GM21447 (cell line): Measurements from ENCODE around the gene FKBP14.
"Not testable (repeated sequence)": the region's sequence is repeated elsewhere in the genome, so short reads cannot be mapped to it uniquely, and the experiment has no call there.

ENCODE experiments used
- ATAC-seq: cut with Tn5 transposase; IDR thresholded peaks from one replicate; pipeline ENCODE4 v1.9.1; 2021; ENCODE audit not compliant: unreplicated experiment

FKBP14 gene

DNA sequence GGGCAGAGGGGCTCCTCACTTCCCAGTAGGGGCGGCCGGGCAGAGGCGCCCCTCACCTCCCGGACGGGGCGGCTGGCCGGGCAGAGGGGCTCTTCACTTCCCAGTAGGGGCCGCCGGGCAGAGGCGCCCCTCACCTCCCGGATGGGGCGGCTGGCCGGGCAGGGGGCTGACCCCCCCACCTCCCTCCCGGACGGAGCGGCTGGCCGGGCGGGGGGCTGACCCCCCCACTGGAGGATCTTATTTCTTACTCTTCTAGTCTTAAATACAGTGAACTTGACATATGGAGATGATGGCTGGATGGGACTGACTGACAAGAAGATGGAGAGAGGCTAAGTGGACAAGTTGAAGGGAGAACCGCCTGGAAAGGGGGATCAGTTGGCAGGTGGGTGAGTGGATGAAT, 64.9 kb downstream of the FKBP14 start:
- ATAC-seq = not testable (repeated sequence)
